ENCODE results near the gene CHSY1.

GRCh38 chr15:101162701-101163483 is 89.0 kb downstream of the CHSY1 start:
- TF ChIP-seq POLR2A (IDR thresholded peaks at IDR 0.05), result no peak
- TF ChIP-seq CTCF (IDR thresholded peaks at IDR 0.05), result no peak

Data from uterus (tissue), 2 donors.